ENCODE results near the gene STK16. TPM values are rescaled to one million over a fixed set of nuclear protein-coding genes. Genes with fewer than 3 reads are reported as not detected.
"Not testable (repeated sequence)": the region's sequence is repeated elsewhere in the genome, so short reads cannot be mapped to it uniquely, and the experiment has no call there.

Gene STK16, protein sequence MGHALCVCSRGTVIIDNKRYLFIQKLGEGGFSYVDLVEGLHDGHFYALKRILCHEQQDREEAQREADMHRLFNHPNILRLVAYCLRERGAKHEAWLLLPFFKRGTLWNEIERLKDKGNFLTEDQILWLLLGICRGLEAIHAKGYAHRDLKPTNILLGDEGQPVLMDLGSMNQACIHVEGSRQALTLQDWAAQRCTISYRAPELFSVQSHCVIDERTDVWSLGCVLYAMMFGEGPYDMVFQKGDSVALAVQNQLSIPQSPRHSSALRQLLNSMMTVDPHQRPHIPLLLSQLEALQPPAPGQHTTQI
- total RNA-seq: 10 to 100 TPM; 34.4 to 35.4 TPM

DNA sequence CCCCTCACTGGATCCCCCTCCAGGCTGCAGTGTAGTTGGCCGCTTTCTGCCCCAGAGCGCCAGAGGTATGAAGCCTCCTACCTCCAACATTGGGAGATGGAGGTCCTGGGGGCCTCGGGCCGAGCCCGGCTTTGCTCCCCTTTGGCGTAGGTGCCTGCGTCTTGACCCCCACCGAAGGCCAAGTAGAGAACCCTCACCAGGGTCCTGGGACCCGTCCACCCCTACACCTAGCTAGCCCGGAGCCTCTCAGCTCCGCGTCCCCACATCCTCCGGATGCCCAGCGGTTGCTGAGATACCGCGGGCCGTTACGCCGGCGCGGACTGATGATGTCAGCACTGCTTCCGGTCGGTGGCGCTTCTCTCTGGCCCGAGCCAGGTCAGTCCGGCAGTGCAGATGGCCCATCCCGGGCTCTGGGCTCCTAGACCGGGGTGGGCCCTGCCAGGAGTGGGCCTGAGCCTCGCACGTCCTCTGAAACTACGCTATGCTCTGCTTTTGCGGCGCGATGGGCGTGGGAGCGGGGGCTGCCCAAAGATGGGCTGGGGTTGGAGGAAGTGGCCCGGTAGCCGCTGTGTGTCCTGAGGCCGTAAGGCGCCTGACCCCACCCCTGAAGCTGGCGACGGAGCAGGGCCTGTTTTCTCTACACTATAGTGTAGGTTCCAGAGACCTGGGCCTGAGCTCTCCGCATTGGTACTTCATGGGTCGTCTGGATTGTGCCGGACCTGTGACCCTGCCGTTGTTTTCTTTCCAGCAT lies at the start of gene STK16, which contains the start of gene GLB1L:
STK16 (plus strand) TSS at position 332 of the 751 bp plus-strand sequence. CDS start 521 bp downstream, outside the sequence.
GLB1L (minus strand) TSS at position 297 of the 751 bp plus-strand sequence. CDS start 1,871 bp downstream, outside the sequence.
- H3K27me3 Mint-ChIP-seq: no peaks in the 10 kb centered on the region
- ChIA-PET POLR2A (interaction anchor here (0.7 to 19.2 kb wide), 16 partner anchors 8 to 133 kb away, joined by 3 to 239 read pairs (median 6); partner anchors contain the start of genes ABCB6, ANKZF1, ATG9A and TUBA4A), CTCF (interaction anchor here (0.8 to 3.0 kb wide), 14 partner anchors 8 to 85 kb away, joined by 3 to 24 read pairs (median 4); partner anchors contain the start of genes ABCB6, ANKZF1, ATG9A and DNAJB2)
- peaks cover 35% of the 10 kb centered on the region for H3K36me3 Mint-ChIP-seq (ENCODE audit: low read depth)
- peak within 1 kb of the TSS; percentile 99 for H3K27ac Mint-ChIP-seq
- peak within 1 kb of the TSS; percentile 98 for H3K4me3 Mint-ChIP-seq
- peak; percentile 58 for ATAC-seq
- DNase-seq: peak; percentile 93
- no peaks in the 10 kb centered on the region for H3K9me3 Mint-ChIP-seq
- TF ChIP-seq, protein P1, sequence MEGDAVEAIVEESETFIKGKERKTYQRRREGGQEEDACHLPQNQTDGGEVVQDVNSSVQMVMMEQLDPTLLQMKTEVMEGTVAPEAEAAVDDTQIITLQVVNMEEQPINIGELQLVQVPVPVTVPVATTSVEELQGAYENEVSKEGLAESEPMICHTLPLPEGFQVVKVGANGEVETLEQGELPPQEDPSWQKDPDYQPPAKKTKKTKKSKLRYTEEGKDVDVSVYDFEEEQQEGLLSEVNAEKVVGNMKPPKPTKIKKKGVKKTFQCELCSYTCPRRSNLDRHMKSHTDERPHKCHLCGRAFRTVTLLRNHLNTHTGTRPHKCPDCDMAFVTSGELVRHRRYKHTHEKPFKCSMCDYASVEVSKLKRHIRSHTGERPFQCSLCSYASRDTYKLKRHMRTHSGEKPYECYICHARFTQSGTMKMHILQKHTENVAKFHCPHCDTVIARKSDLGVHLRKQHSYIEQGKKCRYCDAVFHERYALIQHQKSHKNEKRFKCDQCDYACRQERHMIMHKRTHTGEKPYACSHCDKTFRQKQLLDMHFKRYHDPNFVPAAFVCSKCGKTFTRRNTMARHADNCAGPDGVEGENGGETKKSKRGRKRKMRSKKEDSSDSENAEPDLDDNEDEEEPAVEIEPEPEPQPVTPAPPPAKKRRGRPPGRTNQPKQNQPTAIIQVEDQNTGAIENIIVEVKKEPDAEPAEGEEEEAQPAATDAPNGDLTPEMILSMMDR (IDR thresholded peaks at IDR 0.05): no peak
- intact Hi-C loops (cut with micrococcal nuclease): loop anchor here (5.0 kb wide), 1 partner anchor 52 kb away; no protein-coding TSS in a partner anchor
- peaks cover 61% of the 10 kb centered on the region for H3K4me1 Mint-ChIP-seq (ENCODE audit: low read depth)

GRCh38 chr2:219197388-219197787 lies 47.9 kb upstream of the STK16 start:
- ChIA-PET CTCF (interaction anchor here (0.7 to 1.2 kb wide), 4 partner anchors 25 to 98 kb away, joined by 3 to 4 read pairs (median 4); no protein-coding TSS in a partner anchor), POLR2A (interaction anchor here (0.7 to 1.4 kb wide), 3 partner anchors 8 to 16 kb away, joined by 3 to 4 read pairs (median 3); no protein-coding TSS in a partner anchor)
- peaks cover 3% of the 10 kb centered on the region for H3K36me3 Mint-ChIP-seq (ENCODE audit: low read depth)
- TF ChIP-seq, protein P1 (IDR thresholded peaks at IDR 0.05): no peak
- H3K27me3 Mint-ChIP-seq: no peaks in the 10 kb centered on the region
- H3K4me1 Mint-ChIP-seq (ENCODE audit: low read depth): peaks cover 17% of the 10 kb centered on the region
- no peak overlapping the region for H3K4me3 Mint-ChIP-seq
- peaks cover 3% of the 10 kb centered on the region for H3K9me3 Mint-ChIP-seq
- DNase-seq: no peak
- no peak overlapping the region for H3K27ac Mint-ChIP-seq
- ATAC-seq: no peak
- intact Hi-C loops (cut with micrococcal nuclease): no loop called here

DNA sequence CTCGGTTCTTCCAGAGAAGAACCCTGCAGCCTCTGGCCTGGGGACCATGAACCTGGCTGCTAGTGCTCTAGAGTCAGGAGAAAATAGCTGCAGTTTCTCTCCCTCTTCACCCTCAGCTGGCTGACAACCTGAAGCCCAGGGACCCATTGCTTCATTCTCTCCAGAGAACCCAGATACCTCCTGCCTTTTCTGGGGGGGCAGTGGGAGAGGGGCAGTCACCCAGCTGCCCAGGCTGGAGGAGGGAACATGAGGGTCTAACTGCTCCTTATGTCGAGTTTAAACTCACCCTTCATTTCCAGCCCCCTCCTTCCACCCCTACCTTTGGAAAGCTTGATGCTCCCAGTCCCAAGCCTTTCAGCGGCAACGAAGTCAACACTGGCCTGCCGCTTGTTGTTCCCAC lies 46.3 kb upstream of the STK16 start:
- H3K4me3 Mint-ChIP-seq: peak overlapping the region; percentile 62
- CTCF ChIA-PET: interaction anchor here (0.7 to 2.1 kb wide), 7 partner anchors 12 to 126 kb away, joined by 3 to 9 read pairs (median 3); no protein-coding TSS in a partner anchor
- ATAC-seq (no peak), DNase-seq (no peak)
- peaks cover 3% of the 10 kb centered on the region for H3K36me3 Mint-ChIP-seq (ENCODE audit: low read depth)
- peak overlapping the region; percentile 8 for H3K27ac Mint-ChIP-seq
- TF ChIP-seq, protein P1 (IDR thresholded peaks at IDR 0.05): no peak
- intact Hi-C loops (cut with micrococcal nuclease): no loop called here
- H3K4me1 Mint-ChIP-seq (ENCODE audit: low read depth): peaks cover 17% of the 10 kb centered on the region
- H3K27me3 Mint-ChIP-seq: no peaks in the 10 kb centered on the region
- POLR2A ChIA-PET: interaction anchor here (1.2 to 2.8 kb wide), 4 partner anchors 8 to 55 kb away, joined by 3 to 26 read pairs (median 12); partner anchors contain the start of gene TUBA4A
- peaks cover 6% of the 10 kb centered on the region for H3K9me3 Mint-ChIP-seq

DNA sequence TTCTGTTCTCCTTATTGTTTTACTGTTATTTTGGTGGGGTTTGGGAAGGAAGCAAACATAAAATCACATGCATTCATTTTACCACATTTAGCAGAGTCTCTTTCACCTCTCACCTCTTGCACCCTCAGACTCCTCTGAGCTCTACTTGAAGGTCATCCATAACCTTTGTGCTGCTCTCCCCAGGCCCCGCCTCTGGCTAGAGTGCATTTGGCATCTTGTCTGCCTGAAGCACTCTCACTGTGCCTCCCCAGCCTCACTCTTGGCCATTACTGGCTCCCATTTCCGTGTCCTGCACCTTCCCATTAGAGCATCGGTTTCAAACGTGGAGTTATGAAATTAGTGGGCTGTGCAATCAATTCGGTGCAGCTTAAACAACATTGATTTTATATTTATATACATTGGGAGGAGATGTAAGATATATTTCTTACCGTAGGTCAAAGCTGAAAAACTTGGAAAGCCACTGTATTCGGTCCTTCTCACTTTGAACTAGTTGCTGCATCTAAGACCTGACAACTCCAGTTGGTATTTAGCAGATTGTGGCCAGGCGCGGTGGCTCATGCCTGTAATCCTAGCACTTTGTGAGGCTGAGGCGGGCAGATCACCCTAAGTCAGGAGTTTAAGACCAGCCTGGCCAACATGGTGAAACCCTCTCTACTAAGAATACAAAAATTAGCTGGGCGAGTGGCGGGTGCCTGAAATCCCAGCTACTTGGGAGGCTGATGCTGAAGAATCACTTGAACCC lies 45.6 kb upstream of the STK16 start:
- DNase-seq (no peak), ATAC-seq (peak; percentile 71)
- Mint-ChIP-seq H3K36me3 (ENCODE audit: low read depth) (peaks cover 4% of the 10 kb centered on the region), H3K4me3 (peak overlapping the region; percentile 62), H3K27ac (peak overlapping the region; percentile 40), H3K9me3 (peaks cover 10% of the 10 kb centered on the region), H3K4me1 (ENCODE audit: low read depth) (peaks cover 17% of the 10 kb centered on the region), H3K27me3 (no peaks in the 10 kb centered on the region)
- ChIA-PET CTCF (interaction anchor here (0.7 to 2.1 kb wide), 11 partner anchors 10 to 126 kb away, joined by 3 to 9 read pairs (median 4); no protein-coding TSS in a partner anchor), POLR2A (interaction anchor here (0.5 to 2.8 kb wide), 15 partner anchors 8 to 95 kb away, joined by 3 to 26 read pairs (median 4); partner anchors contain the start of genes CNPPD1, DNAJB2, GLB1L and STK16)
- TF ChIP-seq, protein P1 (IDR thresholded peaks at IDR 0.05): no peak
- intact Hi-C loops (cut with micrococcal nuclease): no loop called here

- peaks cover 10% of the 10 kb centered on the region for H3K9me3 Mint-ChIP-seq
- peak; percentile 70 for DNase-seq
- H3K27ac Mint-ChIP-seq: peak overlapping the region; percentile 90
- H3K4me1 Mint-ChIP-seq (ENCODE audit: low read depth): peaks cover 17% of the 10 kb centered on the region
- ChIA-PET CTCF (interaction anchor here (0.8 to 2.1 kb wide), 10 partner anchors 11 to 98 kb away, joined by 3 to 9 read pairs (median 4); no protein-coding TSS in a partner anchor), POLR2A (interaction anchor here (0.6 to 2.8 kb wide), 25 partner anchors 9 to 206 kb away, joined by 3 to 26 read pairs (median 4); partner anchors contain the start of genes CNPPD1, DNAJB2, GLB1L and STK16)
- ATAC-seq; H3K36me3 Mint-ChIP-seq (ENCODE audit: low read depth); intact Hi-C loops (cut with micrococcal nuclease); H3K27me3 Mint-ChIP-seq: not testable (repeated sequence)
- H3K4me3 Mint-ChIP-seq: peak overlapping the region; percentile 75
Measured at GRCh38 chr2:219200502-219201326, 44.6 kb upstream of the STK16 start.

- ATAC-seq; H3K4me3 Mint-ChIP-seq; DNase-seq; H3K36me3 Mint-ChIP-seq (ENCODE audit: low read depth); intact Hi-C loops (cut with micrococcal nuclease); H3K27me3 Mint-ChIP-seq: not testable (repeated sequence)
- peaks cover 10% of the 10 kb centered on the region for H3K9me3 Mint-ChIP-seq
- ChIA-PET POLR2A (interaction anchor here (1.1 to 2.8 kb wide), 12 partner anchors 8 to 206 kb away, joined by 3 to 26 read pairs (median 5); partner anchors contain the start of gene TUBA4A), CTCF (interaction anchor here (0.8 to 2.1 kb wide), 4 partner anchors 10 to 42 kb away, joined by 3 to 9 read pairs (median 6); no protein-coding TSS in a partner anchor)
- H3K4me1 Mint-ChIP-seq (ENCODE audit: low read depth): peaks cover 21% of the 10 kb centered on the region
- H3K27ac Mint-ChIP-seq: peak overlapping the region; percentile 90
Measured at GRCh38 chr2:219201331-219201730, 43.9 kb upstream of the STK16 start.
